ENCODE data around the gene SOX2.

- TF ChIP-seq, protein P1, sequence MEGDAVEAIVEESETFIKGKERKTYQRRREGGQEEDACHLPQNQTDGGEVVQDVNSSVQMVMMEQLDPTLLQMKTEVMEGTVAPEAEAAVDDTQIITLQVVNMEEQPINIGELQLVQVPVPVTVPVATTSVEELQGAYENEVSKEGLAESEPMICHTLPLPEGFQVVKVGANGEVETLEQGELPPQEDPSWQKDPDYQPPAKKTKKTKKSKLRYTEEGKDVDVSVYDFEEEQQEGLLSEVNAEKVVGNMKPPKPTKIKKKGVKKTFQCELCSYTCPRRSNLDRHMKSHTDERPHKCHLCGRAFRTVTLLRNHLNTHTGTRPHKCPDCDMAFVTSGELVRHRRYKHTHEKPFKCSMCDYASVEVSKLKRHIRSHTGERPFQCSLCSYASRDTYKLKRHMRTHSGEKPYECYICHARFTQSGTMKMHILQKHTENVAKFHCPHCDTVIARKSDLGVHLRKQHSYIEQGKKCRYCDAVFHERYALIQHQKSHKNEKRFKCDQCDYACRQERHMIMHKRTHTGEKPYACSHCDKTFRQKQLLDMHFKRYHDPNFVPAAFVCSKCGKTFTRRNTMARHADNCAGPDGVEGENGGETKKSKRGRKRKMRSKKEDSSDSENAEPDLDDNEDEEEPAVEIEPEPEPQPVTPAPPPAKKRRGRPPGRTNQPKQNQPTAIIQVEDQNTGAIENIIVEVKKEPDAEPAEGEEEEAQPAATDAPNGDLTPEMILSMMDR (IDR thresholded peaks at IDR 0.05; ENCODE audit: poor library complexity, severe bottlenecking), result no peak
- no peak for TF ChIP-seq POLR2AphosphoS5 (IDR thresholded peaks at IDR 0.05)
- no peak for TF ChIP-seq EZH2 (IDR thresholded peaks at IDR 0.05; ENCODE audit: borderline replicate concordance, insufficient read depth, low read length, poor library complexity, severe bottlenecking)
- no peak for TF ChIP-seq SMC3 (conservative IDR thresholded peaks at IDR 0.05; ENCODE audit: poor library complexity)
- TF ChIP-seq, protein P2, sequence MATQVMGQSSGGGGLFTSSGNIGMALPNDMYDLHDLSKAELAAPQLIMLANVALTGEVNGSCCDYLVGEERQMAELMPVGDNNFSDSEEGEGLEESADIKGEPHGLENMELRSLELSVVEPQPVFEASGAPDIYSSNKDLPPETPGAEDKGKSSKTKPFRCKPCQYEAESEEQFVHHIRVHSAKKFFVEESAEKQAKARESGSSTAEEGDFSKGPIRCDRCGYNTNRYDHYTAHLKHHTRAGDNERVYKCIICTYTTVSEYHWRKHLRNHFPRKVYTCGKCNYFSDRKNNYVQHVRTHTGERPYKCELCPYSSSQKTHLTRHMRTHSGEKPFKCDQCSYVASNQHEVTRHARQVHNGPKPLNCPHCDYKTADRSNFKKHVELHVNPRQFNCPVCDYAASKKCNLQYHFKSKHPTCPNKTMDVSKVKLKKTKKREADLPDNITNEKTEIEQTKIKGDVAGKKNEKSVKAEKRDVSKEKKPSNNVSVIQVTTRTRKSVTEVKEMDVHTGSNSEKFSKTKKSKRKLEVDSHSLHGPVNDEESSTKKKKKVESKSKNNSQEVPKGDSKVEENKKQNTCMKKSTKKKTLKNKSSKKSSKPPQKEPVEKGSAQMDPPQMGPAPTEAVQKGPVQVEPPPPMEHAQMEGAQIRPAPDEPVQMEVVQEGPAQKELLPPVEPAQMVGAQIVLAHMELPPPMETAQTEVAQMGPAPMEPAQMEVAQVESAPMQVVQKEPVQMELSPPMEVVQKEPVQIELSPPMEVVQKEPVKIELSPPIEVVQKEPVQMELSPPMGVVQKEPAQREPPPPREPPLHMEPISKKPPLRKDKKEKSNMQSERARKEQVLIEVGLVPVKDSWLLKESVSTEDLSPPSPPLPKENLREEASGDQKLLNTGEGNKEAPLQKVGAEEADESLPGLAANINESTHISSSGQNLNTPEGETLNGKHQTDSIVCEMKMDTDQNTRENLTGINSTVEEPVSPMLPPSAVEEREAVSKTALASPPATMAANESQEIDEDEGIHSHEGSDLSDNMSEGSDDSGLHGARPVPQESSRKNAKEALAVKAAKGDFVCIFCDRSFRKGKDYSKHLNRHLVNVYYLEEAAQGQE (IDR thresholded peaks at IDR 0.05; ENCODE audit: borderline replicate concordance), result no peak
- no peak for TF ChIP-seq RAD21 (conservative IDR thresholded peaks at IDR 0.05)
- TF ChIP-seq TAF1 (IDR thresholded peaks at IDR 0.05; ENCODE audit: low read depth), result no peak
- no peak for TF ChIP-seq EP300 (conservative IDR thresholded peaks at IDR 0.05; ENCODE audit: poor library complexity, severe bottlenecking)
- no peak for TF ChIP-seq MXI1 (conservative IDR thresholded peaks at IDR 0.05; ENCODE audit: poor library complexity, severe bottlenecking)
Measured at GRCh38 chr3:181724192-181724965, 12.7 kb downstream of the SOX2 start.
